Activated CD4-positive, CD25-positive, alpha-beta regulatory T cell treated with anti-CD3 and anti-CD28 coated beads, Interleukin-2, amount 50 U/mL, for 24 hours (primary cell): Measurements from ENCODE around the gene HNRNPM.

ENCODE experiments used
- ATAC-seq, 2 donors: fragments of 150-1000 bp; cut with Tn5 transposase; one replicate each; pipeline ENCODE4 v1.10.0; 2021; ENCODE audit warnings: mild to moderate bottlenecking in 1 of 2, moderate library complexity in 1 of 2

The HNRNPM gene

GRCh38 chr19:8460516-8461298, 15.9 kb downstream of the HNRNPM start:
- no peak for ATAC-seq

GRCh38 chr19:8461376-8461775, 16.6 kb downstream of the HNRNPM start:
- ATAC-seq, result no peak

- ATAC-seq, result no peak
These were observed 17.1 kb downstream of the HNRNPM start for GRCh38 chr19:8461891-8462290.

GRCh38 chr19:8462571-8462970, 17.8 kb downstream of the HNRNPM start:
- ATAC-seq, result no peak

GRCh38 chr19:8463365-8463764, 18.6 kb downstream of the HNRNPM start:
- ATAC-seq, result no peak

GRCh38 chr19:8466018-8466417, 21.2 kb downstream of the HNRNPM start:
- ATAC-seq, result no peak

GRCh38 chr19:8468124-8468523, 23.3 kb downstream of the HNRNPM start:
- ATAC-seq, result no peak

GRCh38 chr19:8468761-8469373, 24.1 kb downstream of the HNRNPM start:
- ATAC-seq, result no peak

- no peak for ATAC-seq
These were observed 25.0 kb downstream of the HNRNPM start for GRCh38 chr19:8469613-8470368.

- ATAC-seq, result no peak
These were observed 29.1 kb downstream of the HNRNPM start for GRCh38 chr19:8473648-8474476.

- ATAC-seq, result no peak
These were observed 30.2 kb downstream of the HNRNPM start for GRCh38 chr19:8475005-8475404.

GRCh38 chr19:8476524-8476923, 31.7 kb downstream of the HNRNPM start:
- ATAC-seq, result no peak

- no peak for ATAC-seq
These were observed 33.1 kb downstream of the HNRNPM start for GRCh38 chr19:8477889-8478288.

GRCh38 chr19:8478598-8478997, 33.8 kb downstream of the HNRNPM start:
- ATAC-seq, result no peak

GRCh38 chr19:8481201-8481600, 36.4 kb downstream of the HNRNPM start:
- ATAC-seq, result no peak

GRCh38 chr19:8481616-8482015, 36.8 kb downstream of the HNRNPM start:
- no peak for ATAC-seq

- no peak for ATAC-seq
These were observed 37.9 kb downstream of the HNRNPM start for GRCh38 chr19:8482696-8483095.

- no peak for ATAC-seq
These were observed 38.4 kb downstream of the HNRNPM start for GRCh38 chr19:8483165-8483564.

- ATAC-seq, result no peak
These were observed 39.6 kb downstream of the HNRNPM start for GRCh38 chr19:8484331-8484894.

GRCh38 chr19:8485561-8486371, 41.0 kb downstream of the HNRNPM start:
- no peak for ATAC-seq

GRCh38 chr19:8486661-8487136, 41.9 kb downstream of the HNRNPM start:
- no peak for ATAC-seq
